ENCODE measurements around the gene SAYSD1.

Gene SAYSD1

DNA sequence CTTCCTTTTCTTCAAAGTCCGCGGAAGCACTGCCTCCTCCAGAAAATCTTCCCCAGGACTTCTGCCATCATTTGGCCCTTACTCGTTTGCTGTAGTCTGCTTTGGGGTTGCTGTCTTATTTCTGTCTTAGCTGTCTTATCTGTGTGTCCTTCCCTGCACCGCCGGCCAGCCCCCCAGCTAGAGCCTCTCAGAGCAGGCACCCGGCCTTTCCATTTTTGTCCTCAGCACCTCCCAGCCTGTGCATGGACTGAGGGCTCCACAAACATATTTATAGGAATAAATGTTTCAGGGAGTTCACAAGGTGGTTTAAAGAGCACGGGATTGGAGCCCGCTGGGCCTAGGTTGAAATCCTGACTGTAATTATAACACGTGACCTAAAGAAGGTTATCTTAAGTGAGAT is 58.3 kb downstream of the SAYSD1 start:
- no peak for TF ChIP-seq EZH2phosphoT487 (IDR thresholded peaks at IDR 0.05; ENCODE audit: borderline replicate concordance)
- TF ChIP-seq, protein P1, sequence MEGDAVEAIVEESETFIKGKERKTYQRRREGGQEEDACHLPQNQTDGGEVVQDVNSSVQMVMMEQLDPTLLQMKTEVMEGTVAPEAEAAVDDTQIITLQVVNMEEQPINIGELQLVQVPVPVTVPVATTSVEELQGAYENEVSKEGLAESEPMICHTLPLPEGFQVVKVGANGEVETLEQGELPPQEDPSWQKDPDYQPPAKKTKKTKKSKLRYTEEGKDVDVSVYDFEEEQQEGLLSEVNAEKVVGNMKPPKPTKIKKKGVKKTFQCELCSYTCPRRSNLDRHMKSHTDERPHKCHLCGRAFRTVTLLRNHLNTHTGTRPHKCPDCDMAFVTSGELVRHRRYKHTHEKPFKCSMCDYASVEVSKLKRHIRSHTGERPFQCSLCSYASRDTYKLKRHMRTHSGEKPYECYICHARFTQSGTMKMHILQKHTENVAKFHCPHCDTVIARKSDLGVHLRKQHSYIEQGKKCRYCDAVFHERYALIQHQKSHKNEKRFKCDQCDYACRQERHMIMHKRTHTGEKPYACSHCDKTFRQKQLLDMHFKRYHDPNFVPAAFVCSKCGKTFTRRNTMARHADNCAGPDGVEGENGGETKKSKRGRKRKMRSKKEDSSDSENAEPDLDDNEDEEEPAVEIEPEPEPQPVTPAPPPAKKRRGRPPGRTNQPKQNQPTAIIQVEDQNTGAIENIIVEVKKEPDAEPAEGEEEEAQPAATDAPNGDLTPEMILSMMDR (conservative IDR thresholded peaks at IDR 0.05; ENCODE audit: low read length) = no peak
- no peaks in the 10 kb centered on the region for H3K9me3 ChIP-seq (ENCODE audit: insufficient read depth, low read depth, low read length)
- H3K4me2 ChIP-seq (ENCODE audit: low read depth, low read length, poor library complexity, severe bottlenecking) = no peak overlapping the region
- H3K9ac ChIP-seq (ENCODE audit: low read depth, low read length, poor library complexity, severe bottlenecking) = no peak overlapping the region
- H3F3A ChIP-seq (ENCODE audit: low read depth) = no peaks in the 10 kb centered on the region
- peaks cover 21% of the 10 kb centered on the region for H3K79me2 ChIP-seq (ENCODE audit: insufficient read depth, low read length)
- H3K9me2 ChIP-seq (replicated peaks; ENCODE audit: low read depth, low read length) = no peaks in the 10 kb centered on the region
- no peaks in the 10 kb centered on the region for H3K36me3 ChIP-seq (ENCODE audit: insufficient read depth, low read length)
- no peaks in the 10 kb centered on the region for H4K20me1 ChIP-seq (ENCODE audit: insufficient read depth, low read length, poor library complexity, severe bottlenecking)
- H3K4me1 ChIP-seq (ENCODE audit: insufficient read depth, low read length, poor library complexity, severe bottlenecking) = peaks cover 73% of the 10 kb centered on the region
- no peak overlapping the region for H3K4me3 ChIP-seq (ENCODE audit: low read length, poor library complexity, severe bottlenecking)
- no peak overlapping the region for H2AFZ ChIP-seq (ENCODE audit: low read length)
- no peaks in the 10 kb centered on the region for H3K27me3 ChIP-seq (ENCODE audit: insufficient read depth, low read length, poor library complexity, severe bottlenecking)

DNA sequence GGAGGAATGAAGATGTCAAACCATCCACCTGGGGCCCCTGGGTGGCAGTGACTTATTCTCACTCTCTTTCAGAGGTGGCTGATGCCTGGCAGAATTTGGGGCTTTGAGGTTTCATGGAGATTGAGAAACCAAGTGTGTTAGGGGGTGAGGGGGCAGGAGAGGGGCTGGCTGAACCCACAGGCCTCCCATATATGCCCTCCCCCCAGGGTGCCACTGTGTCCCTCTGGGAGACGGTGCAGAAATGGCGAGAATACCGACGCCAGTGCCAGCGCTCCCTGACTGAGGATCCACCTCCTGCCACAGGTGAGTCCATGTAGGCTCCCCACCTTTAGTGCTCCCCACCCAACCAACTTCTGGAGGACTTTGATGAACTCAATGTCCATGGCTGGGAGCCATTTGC is 58.8 kb downstream of the SAYSD1 start:
- H3F3A ChIP-seq (ENCODE audit: low read depth) = no peaks in the 10 kb centered on the region
- H3K4me3 ChIP-seq (ENCODE audit: low read length, poor library complexity, severe bottlenecking) = no peak overlapping the region
- no peak overlapping the region for H3K9ac ChIP-seq (ENCODE audit: low read depth, low read length, poor library complexity, severe bottlenecking)
- H2AFZ ChIP-seq (ENCODE audit: low read length) = no peak overlapping the region
- peaks cover 74% of the 10 kb centered on the region for H3K4me1 ChIP-seq (ENCODE audit: insufficient read depth, low read length, poor library complexity, severe bottlenecking)
- no peaks in the 10 kb centered on the region for H3K9me3 ChIP-seq (ENCODE audit: insufficient read depth, low read depth, low read length)
- no peaks in the 10 kb centered on the region for H3K36me3 ChIP-seq (ENCODE audit: insufficient read depth, low read length)
- H3K9me2 ChIP-seq (replicated peaks; ENCODE audit: low read depth, low read length) = no peaks in the 10 kb centered on the region
- H3K79me2 ChIP-seq (ENCODE audit: insufficient read depth, low read length) = peaks cover 23% of the 10 kb centered on the region
- TF ChIP-seq, protein P1 (conservative IDR thresholded peaks at IDR 0.05; ENCODE audit: low read length) = no peak
- no peak for TF ChIP-seq EZH2phosphoT487 (IDR thresholded peaks at IDR 0.05; ENCODE audit: borderline replicate concordance)
- no peak overlapping the region for H3K4me2 ChIP-seq (ENCODE audit: low read depth, low read length, poor library complexity, severe bottlenecking)
- H3K27me3 ChIP-seq (ENCODE audit: insufficient read depth, low read length, poor library complexity, severe bottlenecking) = no peaks in the 10 kb centered on the region
- no peaks in the 10 kb centered on the region for H4K20me1 ChIP-seq (ENCODE audit: insufficient read depth, low read length, poor library complexity, severe bottlenecking)

DNA sequence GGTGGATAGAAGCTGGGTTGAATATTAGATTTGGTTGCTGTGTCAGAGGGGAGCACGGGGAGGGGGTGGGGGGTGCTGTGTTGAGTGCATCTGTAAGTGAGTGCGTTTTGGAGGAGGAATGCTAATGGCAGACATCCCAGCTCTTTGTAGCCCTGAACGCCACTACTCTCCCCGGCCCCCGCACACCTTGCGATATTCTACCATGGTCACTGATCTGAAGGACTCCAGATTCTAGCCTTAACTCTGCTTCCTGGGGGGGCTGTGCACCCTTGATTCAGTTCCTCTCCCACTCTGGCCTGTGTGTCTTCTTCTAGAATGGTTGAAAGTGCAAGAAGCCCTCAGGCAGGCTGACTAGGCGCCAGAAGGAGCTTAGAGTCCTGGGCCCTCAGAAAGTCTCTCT is 59.3 kb downstream of the SAYSD1 start:
- TF ChIP-seq EZH2phosphoT487 (IDR thresholded peaks at IDR 0.05; ENCODE audit: borderline replicate concordance) = no peak
- TF ChIP-seq, protein P1 (conservative IDR thresholded peaks at IDR 0.05; ENCODE audit: low read length) = no peak
- H3K9me3 ChIP-seq (ENCODE audit: insufficient read depth, low read depth, low read length) = no peaks in the 10 kb centered on the region
- no peak overlapping the region for H2AFZ ChIP-seq (ENCODE audit: low read length)
- H4K20me1 ChIP-seq (ENCODE audit: insufficient read depth, low read length, poor library complexity, severe bottlenecking) = no peaks in the 10 kb centered on the region
- H3K36me3 ChIP-seq (ENCODE audit: insufficient read depth, low read length) = no peaks in the 10 kb centered on the region
- H3K79me2 ChIP-seq (ENCODE audit: insufficient read depth, low read length) = peaks cover 23% of the 10 kb centered on the region
- H3K9me2 ChIP-seq (replicated peaks; ENCODE audit: low read depth, low read length) = no peaks in the 10 kb centered on the region
- no peak overlapping the region for H3K9ac ChIP-seq (ENCODE audit: low read depth, low read length, poor library complexity, severe bottlenecking)
- no peaks in the 10 kb centered on the region for H3F3A ChIP-seq (ENCODE audit: low read depth)
- peaks cover 74% of the 10 kb centered on the region for H3K4me1 ChIP-seq (ENCODE audit: insufficient read depth, low read length, poor library complexity, severe bottlenecking)
- H3K4me3 ChIP-seq (ENCODE audit: low read length, poor library complexity, severe bottlenecking) = no peak overlapping the region
- H3K27me3 ChIP-seq (ENCODE audit: insufficient read depth, low read length, poor library complexity, severe bottlenecking) = no peaks in the 10 kb centered on the region
- H3K4me2 ChIP-seq (ENCODE audit: low read depth, low read length, poor library complexity, severe bottlenecking) = no peak overlapping the region
